Head of caudate nucleus (tissue), 42 donors: ENCODE data around the gene LNX2.
A peak's percentile ranks its signal among the peaks of the same experiment; 100 is the strongest.
"Not testable (repeated sequence)": the region's sequence is repeated elsewhere in the genome, so short reads cannot be mapped to it uniquely, and the experiment has no call there.

ENCODE experiments used
- DNase-seq, 42 donors: peaks; one replicate each; pipeline versions ENCODE4 v3.0.0 to v3.0.0-alpha.2; 2020 to 2021; ENCODE audit warnings: mixed read lengths in 7 of 42
- intact Hi-C: fragments of 100-400 bp; cut with DNase I; formaldehyde crosslinking; loops from one replicate; pipeline ENCODE4 v1.15.0; 2022

The LNX2 gene

DNA sequence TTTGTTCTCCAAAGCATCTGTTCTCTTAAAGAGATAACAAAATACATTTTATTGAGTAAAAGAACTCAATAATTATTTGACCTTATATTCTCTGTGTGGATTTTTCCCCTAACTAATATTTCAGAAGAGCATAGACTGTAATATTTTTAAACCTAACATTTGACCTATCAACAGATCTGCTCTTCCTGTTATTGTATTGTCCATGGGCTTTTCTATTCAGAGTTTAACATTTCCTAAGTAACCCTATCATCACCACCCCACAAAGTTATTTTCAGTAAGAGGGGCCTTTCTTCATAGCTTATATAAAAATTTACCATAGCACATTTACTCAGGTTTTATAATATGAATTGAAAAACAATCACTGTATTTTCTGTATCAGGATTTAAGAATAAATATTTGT, 18.9 kb upstream of the LNX2 start:
- no peak for DNase-seq
- intact Hi-C loops, result no loop called here

DNA sequence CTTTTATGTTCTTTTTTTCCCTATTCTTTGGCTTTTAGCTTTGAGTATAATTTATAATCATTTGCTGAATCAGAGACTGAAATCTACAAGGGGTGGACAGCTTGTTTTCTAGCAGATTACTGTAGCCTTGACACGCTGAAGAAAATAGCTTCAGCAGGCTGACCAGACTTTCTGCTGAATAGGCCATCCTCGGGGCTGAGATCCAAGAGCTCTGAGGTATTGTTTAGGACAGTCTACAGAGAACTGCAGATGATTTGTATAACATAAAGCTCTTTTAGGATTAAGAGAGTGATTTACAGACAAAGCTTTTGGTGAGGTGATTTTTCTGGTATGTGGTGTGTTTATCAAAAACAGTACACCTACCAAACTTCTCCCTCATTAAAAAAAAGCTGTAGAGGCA, 18.2 kb upstream of the LNX2 start:
- DNase-seq, result peak in 3 of 42 donors; percentile 10 to 54 (median 34)
- intact Hi-C loops, result no loop called here

- no peak for DNase-seq
- intact Hi-C loops, result no loop called here
These were observed 17.7 kb upstream of the LNX2 start for GRCh38 chr13:27638001-27638400.

DNA sequence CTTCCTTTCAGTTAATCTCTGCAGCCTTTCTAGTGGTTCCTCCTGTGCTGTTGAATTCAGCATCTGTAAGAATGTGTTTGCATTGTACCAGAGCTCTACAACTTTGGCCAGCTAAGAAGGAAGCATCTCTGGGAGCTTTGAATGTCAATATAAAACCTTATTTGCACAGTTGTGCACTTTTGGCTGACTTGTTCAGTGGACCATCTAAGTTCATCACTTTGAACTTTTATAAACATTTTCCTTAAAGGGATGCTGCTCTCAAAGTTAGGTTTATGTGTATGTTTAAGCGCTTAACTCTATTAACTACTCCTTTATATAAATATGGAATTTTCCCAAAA, 16.9 kb upstream of the LNX2 start:
- intact Hi-C loops, result no loop called here
- no peak for DNase-seq

GRCh38 chr13:27636589-27637288, 16.4 kb upstream of the LNX2 start:
- intact Hi-C loops, result no loop called here
- no peak for DNase-seq

GRCh38 chr13:27635266-27635665, 14.9 kb upstream of the LNX2 start:
- no peak for DNase-seq
- intact Hi-C loops, result no loop called here

DNA sequence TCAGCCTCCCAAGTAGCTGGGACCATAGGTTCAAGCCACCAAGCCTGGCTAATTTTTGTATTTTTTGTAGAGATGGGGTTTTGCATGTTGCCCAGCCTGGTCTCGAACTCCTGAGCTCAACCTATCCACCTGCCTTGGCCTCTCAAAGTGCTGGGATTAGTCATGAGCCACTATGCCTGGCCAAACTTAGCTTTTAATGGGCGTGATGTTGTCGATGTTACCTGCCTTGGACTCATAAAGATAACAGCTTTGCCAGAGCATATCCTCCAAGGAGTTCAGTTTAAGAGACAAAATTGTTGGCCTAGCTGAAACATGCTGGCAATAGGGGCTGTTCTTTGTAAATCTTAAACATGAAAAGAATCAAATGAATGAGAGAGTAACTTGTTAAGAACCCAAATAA, 14.5 kb upstream of the LNX2 start:
- DNase-seq, result no peak
- intact Hi-C loops, result no loop called here

DNA sequence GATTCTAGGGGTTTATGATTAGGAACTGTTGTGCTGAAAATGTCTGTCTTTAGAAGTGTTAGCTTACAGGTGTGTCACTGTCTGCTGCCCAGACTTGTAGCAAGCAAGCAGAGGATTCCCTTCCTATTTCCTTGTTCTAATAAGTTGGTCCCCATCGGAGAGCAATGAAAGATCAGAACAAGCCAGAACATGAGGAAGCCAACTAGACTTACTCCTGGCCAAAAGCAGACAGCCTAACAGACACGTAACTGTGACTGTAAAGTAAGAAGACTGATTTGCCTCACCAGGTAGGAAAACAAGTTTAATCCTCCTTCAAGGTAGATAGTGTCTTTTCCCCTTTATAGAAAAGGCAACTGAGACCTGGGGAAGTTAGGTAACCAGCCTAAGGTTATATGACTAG, 13.9 kb upstream of the LNX2 start:
- intact Hi-C loops, result no loop called here
- no peak for DNase-seq

DNA sequence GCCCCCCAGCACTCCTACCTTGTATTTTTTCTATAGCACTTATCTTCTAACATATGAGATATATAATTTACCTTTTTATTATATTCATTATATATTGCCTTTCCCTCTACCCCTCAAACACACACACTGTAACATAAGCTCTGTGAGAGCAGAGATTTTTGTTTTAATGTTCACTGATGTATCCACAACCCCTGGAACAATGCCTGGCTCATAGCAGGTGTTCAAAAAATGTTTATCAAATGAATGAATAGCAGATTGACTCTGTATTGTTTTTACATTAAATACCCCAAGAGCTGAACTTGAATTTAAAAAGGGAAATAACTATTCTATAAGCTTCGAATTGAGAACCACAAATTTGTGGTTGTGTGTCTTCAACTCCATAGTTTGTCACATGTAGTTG, 12.3 kb upstream of the LNX2 start:
- intact Hi-C loops, result no loop called here

DNA sequence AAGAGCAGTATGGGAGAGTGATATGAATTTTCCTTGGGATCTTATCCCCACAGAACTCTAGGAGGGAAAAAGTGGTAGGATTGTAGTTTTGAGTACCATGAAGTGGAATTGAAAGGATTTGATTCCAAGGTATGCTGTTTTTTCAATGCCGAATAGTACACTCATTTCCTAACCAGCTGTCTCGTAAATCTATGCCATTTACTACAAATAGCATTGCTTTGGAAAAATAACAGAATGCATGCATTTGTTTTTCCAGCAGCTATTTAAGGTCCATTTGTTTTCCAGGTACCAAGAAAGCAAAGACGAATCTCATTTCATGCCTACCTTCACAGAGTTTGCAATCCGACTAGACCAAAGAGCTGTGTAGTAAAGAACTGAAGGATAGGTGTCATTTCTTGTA, 11.9 kb upstream of the LNX2 start:
- intact Hi-C loops, result no loop called here
- DNase-seq, result no peak

More for the DNA sequence above, 12.3 kb upstream of the LNX2 start:
- no peak for DNase-seq

GRCh38 chr13:27631665-27632064, 11.3 kb upstream of the LNX2 start:
- DNase-seq, result no peak
- intact Hi-C loops, result no loop called here

- intact Hi-C loops, result no loop called here
- DNase-seq, result no peak
These were observed 10.8 kb upstream of the LNX2 start for GRCh38 chr13:27631156-27631555.

- intact Hi-C loops, result loop anchor here (10.0 kb wide), 2 partner anchors 174 to 204 kb away; partner anchors contain the start of genes GTF3A and MTIF3
- DNase-seq, result not testable (repeated sequence)
These were observed 8.4 kb upstream of the LNX2 start for GRCh38 chr13:27628766-27629165.

- no peak for DNase-seq
- intact Hi-C loops, result loop anchor here (10.0 kb wide), 2 partner anchors 173 to 203 kb away; partner anchors contain the start of genes GTF3A and MTIF3
These were observed 7.8 kb upstream of the LNX2 start for GRCh38 chr13:27628081-27628480.

- intact Hi-C loops, result loop anchor here (10.0 kb wide), 2 partner anchors 173 to 203 kb away; partner anchors contain the start of genes GTF3A and MTIF3
- no peak for DNase-seq
These were observed 7.1 kb upstream of the LNX2 start for GRCh38 chr13:27627380-27627779.

- DNase-seq, result no peak
- intact Hi-C loops, result loop anchor here (10.0 kb wide), 2 partner anchors 171 to 201 kb away; partner anchors contain the start of genes GTF3A and MTIF3
These were observed 5.5 kb upstream of the LNX2 start for GRCh38 chr13:27625839-27626238.

DNA sequence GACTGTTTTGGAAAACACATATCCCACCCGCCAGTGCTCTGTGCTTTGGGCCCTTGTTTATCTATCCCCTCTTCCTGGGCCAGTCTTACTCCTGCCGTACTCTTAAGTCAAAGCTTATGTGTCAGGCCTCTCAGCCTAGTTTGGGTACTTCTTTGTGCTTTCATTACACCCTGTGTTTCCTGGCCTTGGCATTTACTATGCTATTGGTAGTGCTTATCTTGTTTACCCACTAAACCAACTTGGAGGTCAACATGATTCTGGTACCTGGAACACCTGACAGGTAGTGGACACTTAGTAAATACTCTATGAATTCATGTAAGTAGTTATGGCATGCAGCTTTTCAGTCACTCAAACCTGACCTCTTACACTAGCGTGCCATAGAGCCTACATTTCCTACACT, 3.7 kb upstream of the LNX2 start:
- intact Hi-C loops, result loop anchor here (10.0 kb wide), 2 partner anchors 169 to 199 kb away; partner anchors contain the start of genes GTF3A and MTIF3
- no peak for DNase-seq

GRCh38 chr13:27622881-27623280, 2.6 kb upstream of the LNX2 start:
- peak in 12 of 42 donors; percentile 5 to 58 (median 18) for DNase-seq
- intact Hi-C loops, result loop anchor here (10.0 kb wide), 2 partner anchors 168 to 198 kb away; partner anchors contain the start of genes GTF3A and MTIF3

GRCh38 chr13:27622102-27622820, 1.9 kb upstream of the LNX2 start:
- intact Hi-C loops, result loop anchor here (10.0 kb wide), 2 partner anchors 167 to 197 kb away; partner anchors contain the start of genes GTF3A and MTIF3
- DNase-seq, result peak in 10 of 42 donors; percentile 4 to 58 (median 26)
